Dendritic cell treated with granulocyte-macrophage colony-stimulating factor and Interleukin-4, amounts not matched to agents 40 ng/mL and 50 ng/mL, for 4 days (primary cell): ENCODE results near the gene RYR3.
"Not testable (repeated sequence)": the region's sequence is repeated elsewhere in the genome, so short reads cannot be mapped to it uniquely, and the experiment has no call there.

Experiments
- H3K27ac Mint-ChIP-seq: one replicate; pipeline ENCODE4 v1.8.0; 2022; ENCODE audit warnings: mild to moderate bottlenecking, mixed read lengths
- H3K27me3 Mint-ChIP-seq: one replicate; pipeline ENCODE4 v1.8.0; 2022; ENCODE audit warnings: mild to moderate bottlenecking, mixed read lengths
- H3K36me3 Mint-ChIP-seq: one replicate; pipeline ENCODE4 v1.8.0; 2022; ENCODE audit warnings: low read depth, mixed read lengths
- H3K4me1 Mint-ChIP-seq: one replicate; pipeline ENCODE4 v1.8.0; 2022; ENCODE audit warnings: low read depth, mixed read lengths
- H3K4me3 Mint-ChIP-seq: one replicate; pipeline ENCODE4 v1.8.0; 2022; ENCODE audit warnings: mild to moderate bottlenecking, moderate library complexity, mixed read lengths
- H3K9me3 Mint-ChIP-seq: one replicate; pipeline ENCODE4 v1.8.0; 2022; ENCODE audit warnings: mixed read lengths
- intact Hi-C: fragments of 100-400 bp; cut with micrococcal nuclease; formaldehyde crosslinking; loops from one replicate; pipeline ENCODE4 v1.15.0; 2022

RYR3 gene

DNA sequence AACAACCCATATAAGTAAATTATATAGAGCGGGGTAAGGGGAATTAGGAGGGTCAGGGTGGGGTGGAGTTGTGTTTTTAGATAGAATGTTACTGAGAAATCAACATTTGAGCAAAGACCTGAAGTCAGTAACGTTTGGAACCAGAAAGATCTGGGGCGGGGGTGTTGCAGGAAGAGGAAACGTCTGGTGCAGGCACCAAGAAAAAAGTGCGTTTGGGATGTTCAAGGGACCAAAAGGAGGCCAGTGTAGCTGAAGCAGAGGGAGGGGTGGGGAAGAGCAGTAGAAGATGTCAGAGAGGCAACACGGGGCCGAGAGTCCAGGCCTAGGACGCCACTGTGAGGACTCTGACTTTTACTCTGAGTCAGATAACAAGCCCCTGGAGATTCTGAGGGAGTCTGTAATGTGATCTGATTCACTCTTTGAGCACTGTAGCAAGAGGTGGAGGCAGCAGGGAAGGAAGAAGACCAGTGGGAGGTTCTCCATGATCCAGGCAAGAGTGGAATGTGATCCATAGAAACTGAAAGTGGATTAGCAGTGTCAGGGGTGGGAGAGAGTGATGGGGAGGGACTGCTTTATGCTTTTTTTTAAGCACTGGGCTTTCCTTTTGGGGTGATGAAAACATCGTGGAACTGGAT lies 478.3 kb downstream of the RYR3 start:
- no peak overlapping the region for H3K4me3 Mint-ChIP-seq
- peaks cover 5% of the 10 kb centered on the region for H3K4me1 Mint-ChIP-seq
- H3K36me3 Mint-ChIP-seq = no peaks in the 10 kb centered on the region
- intact Hi-C loops = no loop called here
- H3K27ac Mint-ChIP-seq = no peak overlapping the region
- H3K9me3 Mint-ChIP-seq = no peaks in the 10 kb centered on the region
- peaks cover 4% of the 10 kb centered on the region for H3K27me3 Mint-ChIP-seq

DNA sequence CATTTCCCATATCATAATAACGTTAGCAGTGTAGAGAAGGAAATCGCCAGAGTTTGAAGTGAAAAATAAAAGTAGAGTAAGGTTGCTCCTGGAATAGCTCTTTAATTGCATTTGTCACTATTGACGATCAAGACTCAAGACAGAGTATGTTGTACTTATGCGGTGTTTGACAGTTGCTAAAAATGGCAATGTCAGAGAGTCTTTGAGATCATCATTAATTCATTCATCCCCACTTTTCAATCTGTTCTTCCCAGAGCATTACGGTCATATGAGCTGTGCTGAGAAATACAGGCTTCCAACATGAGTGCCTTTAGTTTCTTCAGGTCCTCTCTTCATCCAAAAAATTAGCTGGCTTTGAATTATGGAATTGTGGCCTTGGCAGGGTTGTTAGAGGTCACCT lies 483.7 kb downstream of the RYR3 start:
- H3K36me3 Mint-ChIP-seq = no peaks in the 10 kb centered on the region
- H3K4me3 Mint-ChIP-seq = no peak overlapping the region
- H3K4me1 Mint-ChIP-seq = no peaks in the 10 kb centered on the region
- H3K27me3 Mint-ChIP-seq = no peaks in the 10 kb centered on the region
- no peak overlapping the region for H3K27ac Mint-ChIP-seq
- no peaks in the 10 kb centered on the region for H3K9me3 Mint-ChIP-seq
- intact Hi-C loops = no loop called here

DNA sequence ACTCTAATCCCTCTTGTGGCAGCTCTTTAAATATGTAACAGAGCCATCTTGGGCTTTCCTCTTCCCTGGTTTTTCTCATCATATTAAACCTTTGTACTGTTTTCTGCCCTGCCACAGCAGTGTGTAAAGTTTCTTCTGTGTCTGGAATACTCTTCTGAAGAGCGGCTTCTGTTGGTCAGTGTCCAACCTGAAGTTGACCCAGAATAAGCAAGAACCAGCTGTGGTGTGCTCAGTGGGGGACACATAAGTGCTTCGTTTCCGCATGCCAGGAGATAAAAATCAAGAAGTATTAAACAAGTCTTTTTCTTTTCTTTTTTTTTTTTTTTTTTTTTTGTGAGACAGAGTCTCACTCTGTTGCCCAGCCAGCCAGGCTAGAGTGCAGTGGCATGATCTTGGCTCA lies 484.3 kb downstream of the RYR3 start:
- no peaks in the 10 kb centered on the region for H3K4me1 Mint-ChIP-seq
- H3K36me3 Mint-ChIP-seq = no peaks in the 10 kb centered on the region
- H3K9me3 Mint-ChIP-seq = no peaks in the 10 kb centered on the region
- no peaks in the 10 kb centered on the region for H3K27me3 Mint-ChIP-seq
- no peak overlapping the region for H3K27ac Mint-ChIP-seq
- intact Hi-C loops = no loop called here
- no peak overlapping the region for H3K4me3 Mint-ChIP-seq

DNA sequence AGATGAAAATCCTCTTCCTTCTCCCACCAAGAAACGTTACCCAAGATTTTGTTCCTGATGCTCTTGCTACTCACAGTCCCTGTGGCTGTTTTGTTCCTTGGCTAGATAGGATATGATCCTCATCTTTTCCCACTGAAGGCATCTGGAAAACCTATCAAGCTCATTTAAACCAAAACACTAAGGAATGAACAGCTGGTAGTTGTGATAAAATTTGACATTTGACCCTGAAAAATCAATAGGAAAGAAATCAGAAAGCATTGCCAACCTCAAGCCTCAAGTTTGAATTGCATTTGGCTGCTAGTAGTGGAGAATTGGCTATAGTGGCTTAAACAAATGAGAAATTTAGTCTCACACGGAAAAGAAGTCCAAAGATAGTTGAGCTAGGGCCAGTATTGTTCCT lies 486.9 kb downstream of the RYR3 start:
- H3K9me3 Mint-ChIP-seq = no peaks in the 10 kb centered on the region
- H3K27ac Mint-ChIP-seq = no peak overlapping the region
- no peaks in the 10 kb centered on the region for H3K36me3 Mint-ChIP-seq
- no peaks in the 10 kb centered on the region for H3K27me3 Mint-ChIP-seq
- H3K4me3 Mint-ChIP-seq = no peak overlapping the region
- intact Hi-C loops = no loop called here
- no peaks in the 10 kb centered on the region for H3K4me1 Mint-ChIP-seq

DNA sequence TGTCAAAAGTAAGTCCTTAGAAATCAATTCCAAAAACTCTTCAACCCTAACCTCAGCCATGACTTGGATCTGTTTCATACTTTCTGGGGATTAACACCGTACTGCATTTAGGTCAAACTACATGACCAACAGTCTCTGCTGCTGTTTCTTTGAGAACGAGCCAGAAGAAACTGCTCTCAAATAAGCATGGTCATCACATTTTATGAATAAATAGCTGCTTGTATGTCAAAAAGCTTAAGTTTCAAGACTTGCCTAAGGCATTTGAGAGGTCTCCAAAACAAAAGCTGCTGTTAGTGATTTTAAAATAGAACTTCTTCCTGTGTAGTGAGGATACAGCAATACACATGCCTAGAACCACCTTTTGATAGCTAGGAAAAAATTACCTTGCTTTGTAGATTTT lies 491.2 kb downstream of the RYR3 start:
- Mint-ChIP-seq H3K9me3 (no peaks in the 10 kb centered on the region), H3K4me3 (no peak overlapping the region), H3K36me3 (no peaks in the 10 kb centered on the region), H3K27me3 (no peaks in the 10 kb centered on the region), H3K27ac (no peak overlapping the region), H3K4me1 (no peaks in the 10 kb centered on the region)
- intact Hi-C loops = no loop called here

DNA sequence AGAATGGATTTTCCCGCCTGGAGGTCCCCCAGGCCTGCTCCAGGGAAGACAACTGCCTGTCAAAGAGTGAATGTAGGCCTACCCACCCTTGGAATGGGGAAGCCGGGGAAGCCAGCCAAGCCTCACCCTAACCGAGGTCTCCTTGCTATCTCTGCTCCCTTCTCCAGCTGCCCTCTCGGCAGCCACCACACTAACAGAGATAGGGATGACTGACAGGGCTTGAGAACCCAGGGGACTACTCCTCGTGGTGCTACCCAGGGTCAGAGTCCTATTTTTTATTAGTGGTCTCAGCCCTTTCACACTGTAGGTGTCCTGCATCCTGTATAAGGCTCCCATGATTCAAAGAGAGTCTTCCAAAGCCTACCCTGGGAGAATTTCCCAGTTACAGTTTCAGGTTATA lies 496.9 kb downstream of the RYR3 start:
- no peak overlapping the region for H3K4me3 Mint-ChIP-seq

DNA sequence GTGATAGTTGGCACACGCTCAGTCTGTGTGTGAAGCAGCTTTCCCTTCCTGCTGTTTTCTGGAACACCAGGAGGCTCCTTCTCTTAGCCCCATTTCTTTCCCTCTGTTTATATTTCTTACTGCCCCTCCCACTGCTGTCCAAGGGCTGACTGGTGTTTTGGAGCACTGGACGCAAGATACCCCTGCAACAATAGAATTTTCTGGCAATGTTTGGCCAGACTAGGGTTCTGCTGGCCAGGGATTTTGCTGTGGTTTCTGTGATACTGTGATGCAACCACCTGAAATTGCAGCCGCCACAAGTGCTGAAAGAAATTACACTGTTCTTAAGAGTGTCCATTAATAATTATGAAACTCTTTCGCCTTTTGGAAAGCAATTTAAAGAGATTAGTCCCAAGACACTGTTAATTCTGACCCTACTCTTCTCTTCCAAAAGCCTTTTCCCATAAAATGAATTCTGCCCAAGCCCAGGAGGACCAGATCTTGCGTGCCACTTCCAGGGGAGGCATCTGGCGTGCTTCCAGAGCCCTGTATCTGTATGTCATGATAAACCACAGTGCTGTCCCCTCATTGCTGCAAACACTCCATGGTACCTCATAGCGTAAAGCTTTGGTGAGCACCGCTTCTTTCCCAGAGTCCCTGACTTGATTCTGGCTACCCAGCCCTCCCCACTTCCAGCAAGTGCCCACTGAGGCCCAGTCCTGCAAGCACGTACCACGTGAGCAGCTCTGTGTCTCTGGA lies 498.1 kb downstream of the RYR3 start:
- H3K27me3 Mint-ChIP-seq = no peaks in the 10 kb centered on the region

More for the DNA sequence above, 496.9 kb downstream of the RYR3 start:
- no peak overlapping the region for H3K27ac Mint-ChIP-seq
- no peaks in the 10 kb centered on the region for H3K36me3 Mint-ChIP-seq
- intact Hi-C loops = no loop called here
- no peaks in the 10 kb centered on the region for H3K27me3 Mint-ChIP-seq
- no peaks in the 10 kb centered on the region for H3K9me3 Mint-ChIP-seq
- no peaks in the 10 kb centered on the region for H3K4me1 Mint-ChIP-seq

DNA sequence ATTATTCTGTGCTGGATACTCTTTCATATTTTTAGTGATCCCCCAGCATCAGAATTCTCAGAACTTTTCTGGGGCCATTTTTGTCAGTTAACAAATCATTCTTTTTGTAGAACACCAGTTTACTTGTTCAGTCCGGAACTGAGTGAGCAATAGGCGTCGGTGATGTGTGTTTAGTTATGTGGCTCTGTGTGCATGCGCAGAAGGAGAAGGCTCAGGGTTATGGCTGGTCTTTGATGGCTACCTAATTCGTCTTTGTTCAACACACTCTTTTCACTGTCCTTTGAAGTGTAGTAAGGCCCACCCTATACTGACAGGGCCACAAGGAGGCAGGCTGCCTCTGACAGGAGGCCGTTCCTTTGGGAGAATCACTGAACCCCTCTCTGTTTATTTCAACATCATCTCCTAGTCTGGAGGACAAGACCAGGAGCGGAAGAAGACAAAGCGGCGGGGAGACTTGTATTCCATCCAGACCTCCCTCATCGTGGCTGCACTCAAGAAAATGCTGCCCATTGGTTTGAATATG lies 499.4 kb downstream of the RYR3 start:
- no peak overlapping the region for H3K27ac Mint-ChIP-seq
- intact Hi-C loops = no loop called here
- H3K4me3 Mint-ChIP-seq = no peak overlapping the region
- no peaks in the 10 kb centered on the region for H3K4me1 Mint-ChIP-seq
- no peaks in the 10 kb centered on the region for H3K36me3 Mint-ChIP-seq
- no peaks in the 10 kb centered on the region for H3K9me3 Mint-ChIP-seq
- H3K27me3 Mint-ChIP-seq = no peaks in the 10 kb centered on the region

More for the DNA sequence above, 498.1 kb downstream of the RYR3 start:
- H3K4me3 Mint-ChIP-seq = no peak overlapping the region
- no peaks in the 10 kb centered on the region for H3K36me3 Mint-ChIP-seq
- no peak overlapping the region for H3K27ac Mint-ChIP-seq
- intact Hi-C loops = no loop called here
- H3K9me3 Mint-ChIP-seq = no peaks in the 10 kb centered on the region
- H3K4me1 Mint-ChIP-seq = no peaks in the 10 kb centered on the region

DNA sequence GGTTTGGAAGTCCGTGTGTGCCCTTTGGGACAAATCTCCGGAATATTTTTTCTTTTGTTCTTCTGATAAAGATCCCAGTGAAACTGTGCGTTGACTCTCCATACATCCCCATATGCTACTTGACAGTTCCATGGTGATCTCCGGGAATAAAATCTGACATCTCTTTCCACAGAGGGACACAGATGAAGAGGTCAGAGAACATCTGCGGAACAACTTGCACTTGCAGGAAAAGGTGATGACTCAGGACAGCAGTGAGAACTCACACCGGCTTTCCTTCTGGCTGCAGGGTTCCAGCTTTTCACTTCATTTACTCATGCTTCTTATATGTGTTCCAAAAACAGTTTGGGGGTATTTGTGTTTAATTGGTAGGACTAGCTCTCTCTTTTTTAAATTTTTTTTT lies 500.0 kb downstream of the RYR3 start:
- H3K4me3 Mint-ChIP-seq = no peak overlapping the region
- no peaks in the 10 kb centered on the region for H3K27me3 Mint-ChIP-seq
- no peaks in the 10 kb centered on the region for H3K36me3 Mint-ChIP-seq
- H3K4me1 Mint-ChIP-seq = no peaks in the 10 kb centered on the region
- H3K27ac Mint-ChIP-seq = no peak overlapping the region
- intact Hi-C loops = no loop called here
- H3K9me3 Mint-ChIP-seq = no peaks in the 10 kb centered on the region

DNA sequence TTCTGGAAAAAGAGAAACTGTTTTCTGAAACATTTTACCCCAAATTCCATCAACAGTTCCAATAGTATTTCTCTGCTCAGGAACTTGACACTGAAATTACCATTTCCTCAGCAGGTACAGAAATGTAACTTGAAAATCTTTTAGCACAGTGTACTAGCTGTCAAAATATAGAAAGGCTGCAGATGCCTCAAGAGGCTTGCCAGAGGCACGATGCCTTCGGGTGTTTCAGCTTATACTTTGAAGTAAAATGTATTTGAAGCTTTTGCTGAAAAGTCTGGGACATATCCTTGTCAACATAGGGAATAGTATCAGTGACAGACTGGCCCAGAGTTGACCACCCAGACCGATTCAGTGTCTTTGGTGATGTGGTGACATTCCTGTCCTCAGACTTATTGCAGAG lies 503.1 kb downstream of the RYR3 start:
- no peaks in the 10 kb centered on the region for H3K9me3 Mint-ChIP-seq
- H3K36me3 Mint-ChIP-seq = no peaks in the 10 kb centered on the region
- H3K27me3 Mint-ChIP-seq = peaks cover 2% of the 10 kb centered on the region
- no peak overlapping the region for H3K27ac Mint-ChIP-seq
- H3K4me1 Mint-ChIP-seq = no peaks in the 10 kb centered on the region
- intact Hi-C loops = no loop called here
- H3K4me3 Mint-ChIP-seq = no peak overlapping the region

DNA sequence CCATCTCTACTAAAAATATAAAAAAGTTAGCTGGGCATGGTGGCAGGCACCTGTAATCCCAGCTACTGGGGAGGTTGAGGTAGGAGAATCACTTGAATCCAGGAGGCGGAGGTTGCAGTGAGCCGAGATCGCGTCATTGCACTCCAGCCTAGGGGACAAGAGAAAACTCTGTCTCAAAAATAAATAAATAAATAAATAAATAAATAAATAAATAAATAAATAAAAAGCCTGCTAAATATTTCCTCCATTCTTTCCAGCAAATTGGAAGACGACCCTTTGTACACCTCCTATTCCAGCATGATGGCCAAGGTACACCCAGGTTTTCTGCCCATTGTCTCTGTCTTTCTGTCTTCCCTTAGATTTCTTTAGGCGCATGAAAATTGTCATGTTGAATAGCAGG lies 508.7 kb downstream of the RYR3 start:
- H3K27me3 Mint-ChIP-seq, H3K9me3 Mint-ChIP-seq, H3K27ac Mint-ChIP-seq, H3K36me3 Mint-ChIP-seq, intact Hi-C loops, H3K4me1 Mint-ChIP-seq, H3K4me3 Mint-ChIP-seq: not testable (repeated sequence)

DNA sequence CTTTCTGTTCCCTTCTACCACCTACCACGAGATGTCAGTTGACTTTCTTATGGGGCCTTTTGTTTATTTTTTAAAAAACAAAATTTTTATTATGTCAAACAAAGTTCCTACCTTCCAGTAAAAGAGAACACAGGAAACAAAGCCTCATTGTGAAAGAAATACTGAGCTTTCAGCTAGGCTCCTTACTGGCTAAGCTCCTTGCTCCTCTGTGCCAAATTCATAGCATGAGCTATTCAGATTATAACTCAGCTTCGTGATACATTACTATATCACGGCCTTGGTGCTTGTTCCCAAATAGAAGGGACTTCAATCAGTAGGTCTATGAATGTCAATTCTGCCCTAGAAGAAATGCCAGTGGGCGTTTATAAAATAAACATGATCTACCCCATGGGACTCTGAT lies 511.7 kb downstream of the RYR3 start:
- Mint-ChIP-seq H3K9me3 (no peaks in the 10 kb centered on the region), H3K27me3 (peaks cover 2% of the 10 kb centered on the region), H3K36me3 (no peaks in the 10 kb centered on the region), H3K4me3 (no peak overlapping the region), H3K4me1 (no peaks in the 10 kb centered on the region), H3K27ac (no peak overlapping the region)
- intact Hi-C loops = no loop called here

DNA sequence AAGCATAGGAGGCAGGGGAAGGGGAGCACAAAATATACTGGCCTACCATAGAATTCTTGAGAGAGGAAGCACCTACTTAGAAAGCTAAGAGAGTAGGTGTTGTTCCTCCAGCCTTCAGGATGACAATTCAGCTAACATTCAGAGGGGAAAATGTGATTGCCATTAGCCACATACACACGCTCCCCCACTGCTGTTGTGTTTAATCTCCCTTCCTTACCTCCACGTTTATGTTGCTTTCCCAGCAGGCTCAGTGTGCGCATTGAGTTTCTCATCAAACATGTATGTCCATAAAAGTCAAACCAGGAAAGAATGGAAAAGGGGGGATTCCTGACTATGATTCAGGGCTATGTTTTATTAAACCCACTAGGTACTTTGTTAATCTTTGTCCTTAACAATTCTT lies 512.4 kb downstream of the RYR3 start:
- no peak overlapping the region for H3K4me3 Mint-ChIP-seq
- H3K4me1 Mint-ChIP-seq = no peaks in the 10 kb centered on the region
- no peaks in the 10 kb centered on the region for H3K36me3 Mint-ChIP-seq
- intact Hi-C loops = no loop called here
- H3K9me3 Mint-ChIP-seq = no peaks in the 10 kb centered on the region
- H3K27ac Mint-ChIP-seq = no peak overlapping the region
- H3K27me3 Mint-ChIP-seq = peaks cover 2% of the 10 kb centered on the region

DNA sequence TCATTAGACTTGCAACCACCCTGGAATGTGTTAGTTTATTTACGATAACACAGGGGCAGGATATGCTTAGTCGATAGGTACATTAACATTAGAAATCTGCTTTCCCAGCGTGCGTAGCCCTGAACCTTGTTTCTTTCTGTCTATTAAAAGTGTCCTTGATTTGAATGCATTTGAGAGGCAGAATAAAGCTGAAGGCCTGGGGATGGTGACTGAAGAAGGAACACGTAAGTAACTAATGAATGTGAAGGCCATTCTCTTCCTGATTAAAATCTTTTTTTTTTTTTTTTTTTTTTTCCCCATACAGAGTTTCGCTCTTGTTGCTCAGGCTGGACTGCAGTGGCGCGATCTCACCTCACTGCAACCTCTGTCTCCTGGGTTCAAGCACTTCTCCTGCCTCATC lies 514.7 kb downstream of the RYR3 start:
- Mint-ChIP-seq H3K27me3 (no peaks in the 10 kb centered on the region), H3K4me1 (no peaks in the 10 kb centered on the region), H3K36me3 (no peaks in the 10 kb centered on the region), H3K9me3 (no peaks in the 10 kb centered on the region), H3K27ac (no peak overlapping the region), H3K4me3 (no peak overlapping the region)
- intact Hi-C loops = no loop called here

DNA sequence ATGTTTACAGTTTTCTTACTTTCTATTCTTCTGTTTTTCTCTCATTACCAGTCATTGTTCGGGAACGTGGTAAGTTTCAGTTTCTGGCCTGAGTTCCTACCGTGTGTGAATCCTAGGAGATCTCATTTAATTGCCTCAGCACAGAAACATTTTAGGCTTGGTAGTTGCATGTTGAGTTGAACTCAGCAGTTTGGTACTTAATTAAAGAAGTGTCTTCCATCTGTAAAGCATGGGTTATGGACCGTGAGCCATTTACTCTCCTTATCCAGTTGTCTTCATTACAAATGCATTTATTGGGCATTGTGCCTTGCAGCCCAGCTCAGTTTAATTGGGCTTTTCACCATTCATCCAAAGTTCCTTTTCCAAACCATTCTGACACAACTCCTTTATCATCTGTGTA lies 515.4 kb downstream of the RYR3 start:
- H3K27me3 Mint-ChIP-seq = no peaks in the 10 kb centered on the region
- no peaks in the 10 kb centered on the region for H3K9me3 Mint-ChIP-seq
- no peak overlapping the region for H3K4me3 Mint-ChIP-seq
- no peaks in the 10 kb centered on the region for H3K4me1 Mint-ChIP-seq
- H3K36me3 Mint-ChIP-seq = no peaks in the 10 kb centered on the region
- H3K27ac Mint-ChIP-seq = no peak overlapping the region
- intact Hi-C loops = no loop called here
